Measurements from ENCODE around the gene KAZN.

The KAZN gene

DNA sequence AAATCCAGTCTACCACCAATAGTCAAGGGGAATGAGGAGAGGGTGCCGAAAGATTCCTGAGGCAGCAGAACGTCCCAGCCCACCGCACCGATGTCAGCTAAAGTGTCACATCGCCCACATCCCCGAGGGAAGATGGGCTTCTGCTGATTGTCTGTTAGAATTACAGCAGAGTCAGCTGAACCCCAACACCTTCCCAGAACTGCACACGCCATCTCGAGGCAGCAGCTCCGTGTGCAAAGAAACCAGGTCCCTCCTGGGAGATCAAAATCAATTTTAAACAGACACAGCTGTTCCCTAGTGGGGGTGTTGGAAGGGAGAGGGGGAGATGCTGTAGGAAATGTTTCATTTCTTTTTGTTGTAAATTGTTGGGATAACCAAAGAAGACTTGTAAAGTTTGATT, 12.8 kb upstream of the KAZN start:
- no peak for DNase-seq (ENCODE audit: low read depth in 1 of 2, low spot score in 1 of 2)

DNA sequence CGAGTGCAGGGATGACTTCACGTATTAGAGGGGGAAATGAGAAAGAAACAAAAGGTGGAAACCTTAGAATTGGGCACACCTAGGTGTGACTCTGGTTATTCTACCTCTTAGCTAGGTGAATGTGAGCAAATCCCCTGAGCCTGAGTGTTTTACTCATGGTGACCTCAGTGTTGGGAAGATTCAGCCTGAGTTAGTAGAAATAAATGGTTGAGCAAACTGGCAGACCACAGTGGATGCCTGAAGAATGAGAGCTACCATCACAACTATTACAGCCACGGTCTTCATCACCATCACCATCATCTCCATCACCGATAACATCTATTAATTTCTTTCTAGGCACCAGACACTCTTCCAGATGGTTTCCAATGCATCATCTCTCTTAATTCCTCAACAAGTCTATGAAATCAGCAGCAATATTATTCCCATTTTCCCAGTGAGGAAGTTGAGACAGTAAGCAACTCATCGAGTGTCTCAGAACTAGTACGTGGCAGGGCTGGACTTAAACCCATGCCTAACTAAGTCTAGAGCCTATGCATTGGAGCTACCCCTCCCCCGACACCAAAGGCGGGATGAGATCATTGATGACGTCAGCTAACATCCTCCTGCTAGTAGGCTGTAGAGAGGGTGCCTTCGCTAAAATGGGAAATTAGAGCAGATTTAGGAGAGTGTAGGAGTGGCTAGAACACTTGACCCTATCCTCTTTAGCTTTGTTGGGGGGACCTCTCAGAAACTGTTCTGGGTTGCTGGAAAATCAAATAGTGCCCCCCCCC, 7.9 kb upstream of the KAZN start:
- no peak for DNase-seq (ENCODE audit: low read depth in 1 of 2, low spot score in 1 of 2)

GRCh38 chr1:14591600-14591999, 6.9 kb upstream of the KAZN start:
- no peak for DNase-seq (ENCODE audit: low read depth in 1 of 2, low spot score in 1 of 2)

- no peak for DNase-seq (ENCODE audit: low read depth in 1 of 2, low spot score in 1 of 2)
Observed at GRCh38 chr1:14592004-14592631, 6.4 kb upstream of the KAZN start.

DNA sequence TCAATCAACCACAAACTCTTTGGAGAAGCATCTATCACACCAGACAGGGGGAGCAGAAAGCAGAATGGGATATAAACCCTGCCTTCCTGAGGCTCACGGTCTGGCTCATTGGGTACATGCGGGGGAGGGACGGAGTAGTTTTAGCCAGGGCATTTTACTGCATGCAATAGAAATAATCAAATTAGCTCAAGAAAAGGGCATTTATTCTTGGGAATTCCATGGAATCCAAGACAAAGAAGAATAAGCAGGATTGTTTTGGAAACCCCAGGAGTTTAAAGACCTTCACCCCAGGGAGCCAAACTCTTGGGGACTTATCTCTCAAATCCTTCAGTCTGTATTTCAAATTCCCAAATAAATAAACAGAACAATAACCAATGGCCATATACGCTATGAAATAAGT, 5.2 kb upstream of the KAZN start:
- DNase-seq (ENCODE audit: low read depth in 1 of 2, low spot score in 1 of 2) = no peak

DNA sequence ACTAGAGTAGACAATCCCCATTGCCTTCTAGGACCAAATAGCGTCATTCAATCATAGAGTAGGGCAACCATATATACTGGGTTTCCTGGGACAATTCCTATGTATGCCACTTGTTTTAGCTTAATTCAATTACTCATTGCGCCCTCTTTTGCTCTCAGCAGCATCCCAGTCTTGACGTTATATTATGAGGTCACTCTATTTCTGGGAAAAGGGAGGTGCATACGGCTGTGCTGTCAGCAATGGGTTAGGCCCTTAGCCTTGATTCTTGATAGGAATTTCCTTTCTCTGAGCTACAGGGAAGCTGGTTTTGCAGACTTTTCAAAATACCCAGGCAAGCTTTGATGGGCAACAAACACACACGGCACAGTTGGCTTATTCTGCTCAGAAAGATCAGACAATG, 4.4 kb upstream of the KAZN start:
- no peak for DNase-seq (ENCODE audit: low read depth in 1 of 2, low spot score in 1 of 2)

- no peak for DNase-seq (ENCODE audit: low read depth in 1 of 2, low spot score in 1 of 2)
Observed at GRCh38 chr1:14596591-14596990, 1.9 kb upstream of the KAZN start.

- DNase-seq (ENCODE audit: low read depth in 1 of 2, low spot score in 1 of 2) = no peak
Observed at GRCh38 chr1:14597343-14598006, 1.0 kb upstream of the KAZN start.

DNA sequence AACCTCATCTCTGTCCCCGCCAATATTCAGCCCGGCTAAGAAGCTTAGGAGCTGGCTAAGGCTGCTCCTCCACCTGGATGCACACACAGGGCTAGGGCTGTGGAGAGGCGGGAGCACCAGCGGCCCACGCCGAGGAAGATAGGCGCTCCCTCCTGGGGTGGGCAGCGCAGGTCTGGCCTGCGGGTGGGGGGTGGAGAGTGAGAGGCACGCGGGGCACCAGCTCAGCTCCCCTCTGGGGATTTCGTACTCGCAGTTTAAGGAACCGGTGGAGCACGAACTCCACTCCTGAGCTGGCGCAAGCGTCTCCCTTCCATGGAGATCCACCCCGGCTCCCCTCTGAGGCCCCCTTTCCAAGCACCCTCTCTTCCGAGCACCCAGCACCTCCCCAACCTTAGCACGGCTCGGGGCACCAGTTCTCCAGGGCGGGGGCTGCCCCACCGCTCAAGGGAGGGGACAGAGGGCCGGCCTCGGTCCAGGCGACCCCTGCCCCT, 433 bp upstream of the KAZN start:
- DNase-seq (ENCODE audit: low read depth in 1 of 2, low spot score in 1 of 2) = no peak

DNA sequence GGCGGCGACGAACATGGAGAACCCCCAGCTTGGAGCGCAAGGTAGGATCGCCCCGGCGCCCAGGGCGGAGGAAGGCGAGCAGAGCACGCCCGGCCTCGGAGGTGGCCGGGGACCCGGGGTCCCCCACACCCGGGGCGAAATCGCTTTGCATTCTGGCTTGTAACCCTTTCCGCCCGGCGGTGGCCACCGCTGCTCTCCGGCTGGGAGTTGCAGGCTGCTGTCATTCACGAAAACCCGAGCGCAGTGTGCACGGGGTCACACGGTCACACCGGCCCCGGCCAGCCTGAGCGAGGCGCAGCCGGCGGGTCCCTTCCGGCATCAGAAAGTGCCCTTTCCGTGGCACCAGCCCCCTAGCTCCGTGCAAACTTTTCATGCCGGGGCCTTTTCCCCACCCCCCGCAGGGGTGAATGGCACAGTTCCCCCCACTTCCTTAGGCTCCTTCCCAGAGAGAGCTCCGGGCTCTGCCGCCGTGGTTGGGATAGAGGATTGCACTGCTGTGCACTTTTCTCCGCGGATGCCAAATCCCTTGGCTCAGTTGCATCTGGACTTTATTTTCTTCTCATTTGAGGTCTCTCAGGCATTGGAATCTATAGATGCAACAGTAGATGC, 802 bp downstream of the KAZN start:
- DNase-seq (ENCODE audit: low read depth in 1 of 2, low spot score in 1 of 2) = no peak

- DNase-seq (ENCODE audit: low read depth in 1 of 2, low spot score in 1 of 2) = no peak
Observed at GRCh38 chr1:14599800-14600199, 1.3 kb downstream of the KAZN start.

GRCh38 chr1:14600405-14601112, 2.1 kb downstream of the KAZN start:
- no peak for DNase-seq (ENCODE audit: low read depth in 1 of 2, low spot score in 1 of 2)

DNA sequence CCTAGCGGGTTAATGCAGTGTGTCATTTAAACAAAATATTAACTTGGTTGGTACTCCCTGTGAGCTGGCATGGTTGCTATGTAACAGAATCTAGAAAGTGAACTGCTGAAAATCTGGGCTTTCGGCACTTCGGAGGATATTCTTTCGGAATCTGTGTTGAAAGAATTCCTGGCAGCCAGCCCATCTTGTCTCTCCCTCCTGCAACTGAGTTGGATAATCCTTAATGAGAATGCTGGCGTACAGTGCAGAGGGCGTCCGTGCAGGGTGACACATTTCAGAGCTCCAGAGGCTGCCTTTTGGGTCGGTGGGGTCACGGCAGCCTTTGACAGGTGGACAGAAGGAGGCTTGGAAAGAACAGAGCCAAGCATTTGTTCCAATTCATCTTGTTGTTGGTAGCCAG, 3.7 kb downstream of the KAZN start:
- DNase-seq (ENCODE audit: low read depth in 1 of 2, low spot score in 1 of 2) = no peak

- DNase-seq (ENCODE audit: low read depth in 1 of 2, low spot score in 1 of 2) = no peak
Observed at GRCh38 chr1:14603645-14604044, 5.2 kb downstream of the KAZN start.

DNA sequence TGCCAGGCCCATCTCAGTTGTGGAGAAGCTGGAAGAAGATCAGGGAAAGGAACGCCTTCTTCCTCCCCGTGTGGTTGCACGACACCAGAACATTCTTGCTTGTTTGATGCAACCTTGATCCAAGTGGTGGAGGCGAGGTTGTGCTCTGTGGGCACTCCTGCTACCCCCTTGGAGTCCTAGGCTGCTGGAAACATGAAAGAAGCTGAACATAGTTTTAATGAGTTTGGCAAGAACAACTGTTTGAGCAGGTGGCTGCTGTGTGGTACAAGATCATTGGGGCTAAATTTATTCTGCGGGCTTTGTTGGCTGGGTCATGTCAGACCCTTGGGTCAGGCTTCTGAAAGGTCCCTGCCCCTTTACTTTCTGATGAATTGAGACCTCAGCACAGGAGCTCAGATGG, 5.9 kb downstream of the KAZN start:
- no peak for DNase-seq (ENCODE audit: low read depth in 1 of 2, low spot score in 1 of 2)

- no peak for DNase-seq (ENCODE audit: low read depth in 1 of 2, low spot score in 1 of 2)
Observed at GRCh38 chr1:14605945-14606344, 7.5 kb downstream of the KAZN start.

GRCh38 chr1:14606632-14607031, 8.1 kb downstream of the KAZN start:
- no peak for DNase-seq (ENCODE audit: low read depth in 1 of 2, low spot score in 1 of 2)

DNA sequence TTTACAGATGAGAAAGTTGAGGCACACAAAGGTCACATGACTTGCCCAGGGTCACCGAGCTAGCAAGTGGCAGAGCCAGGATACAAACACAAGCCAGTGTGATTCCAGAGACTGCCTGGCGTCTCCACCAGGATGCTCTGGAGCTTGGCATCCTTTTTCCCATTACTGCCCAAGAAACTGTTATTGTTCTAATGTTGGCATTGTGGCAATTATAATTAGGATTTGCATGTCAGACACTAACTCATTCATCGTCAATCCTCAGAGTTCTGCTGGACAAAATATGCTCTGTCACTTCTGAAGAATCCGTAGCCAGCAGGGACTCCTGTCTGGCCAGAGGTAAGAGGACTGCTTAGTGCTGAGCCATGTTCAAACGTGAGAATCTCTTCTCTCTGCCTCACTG, 8.8 kb downstream of the KAZN start:
- DNase-seq (ENCODE audit: low read depth in 1 of 2, low spot score in 1 of 2) = no peak

DNA sequence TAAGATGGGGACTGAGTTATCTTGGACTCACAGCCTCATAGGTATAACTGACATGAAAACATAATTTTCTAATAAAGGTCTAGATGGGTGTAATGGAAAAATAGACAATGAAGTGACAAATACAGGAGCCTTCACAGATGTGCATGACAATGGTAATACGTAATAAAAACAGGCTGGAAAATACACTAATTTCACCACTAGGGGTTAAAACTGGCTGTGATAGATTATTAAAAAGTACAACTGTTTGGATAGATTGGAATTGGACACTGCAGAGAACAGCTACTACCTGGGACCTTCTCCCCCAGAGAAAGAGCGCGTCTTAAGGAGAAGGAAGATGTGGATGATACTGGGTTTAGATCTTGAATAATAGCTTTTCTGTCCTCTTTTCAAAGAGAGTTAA, 9.8 kb downstream of the KAZN start:
- DNase-seq (ENCODE audit: low read depth in 1 of 2, low spot score in 1 of 2) = no peak

- DNase-seq (ENCODE audit: low read depth in 1 of 2, low spot score in 1 of 2) = no peak
Observed at GRCh38 chr1:14610761-14611160, 12.3 kb downstream of the KAZN start.

GRCh38 chr1:14611792-14612191, 13.3 kb downstream of the KAZN start:
- no peak for DNase-seq (ENCODE audit: low read depth in 1 of 2, low spot score in 1 of 2)
